A549 treated with DMSO at 1 μM for 4 hours (cell line): ENCODE measurements around the gene SCG2. TPM values are rescaled to one million over a fixed set of nuclear protein-coding genes. Genes with fewer than 3 reads are reported as not detected.

ENCODE experiments used
- total RNA-seq: library from RNA; stranded (reverse); fragments of 200-300 nt; extraction: Qiagen RNA extraction; gene quantifications from 5 replicates; pipeline ENCODE4 v1.2.3, GENCODE V29; 2022; ENCODE audit warnings: low read depth

SCG2 gene
- total RNA-seq: 0.94 to 1.5 TPM (median 1.2 TPM) in 5 replicates

GRCh38 chr2:223601932-223602666 is at the start of gene SCG2:
Gene SCG2, minus strand, starts transcription at chr2:223602361. Its CDS starts 3,079 bp downstream, at chr2:223599282.

Other genes starting within 250 kb of the SCG2 start
- 23.7 to 33.6 TPM (median 31.4 TPM) in 5 replicates for gene AP1S3, start 235.2 kb upstream of the SCG2 start, total RNA-seq